Uterus (tissue), 4 donors: ENCODE results near the gene HTR1E. TPM values are rescaled to one million over a fixed set of nuclear protein-coding genes. Genes with fewer than 3 reads are reported as not detected.

Source experiments
- DNase-seq, 2 donors: peaks; one replicate each; pipeline ENCODE4 v3.0.0-alpha.2; 2019 to 2020
- H3K27ac ChIP-seq, 2 donors: fragments of 200-600 bp; sonication (generic); 1 replicate in 1 of 2; 2 replicates in 1 of 2; pipeline ENCODE4 v1.5.1; 2016 to 2018
- H3K27me3 ChIP-seq, 2 donors: fragments of 200-600 bp; sonication (generic); one replicate each; pipeline ENCODE4 v1.5.1; 2018 to 2019; ENCODE audit warnings: control low read depth in 1 of 2
- H3K36me3 ChIP-seq, 2 donors: fragments of 200-600 bp; sonication (generic); one replicate each; pipeline ENCODE4 v1.5.1; 2019; ENCODE audit warnings: control low read depth in 1 of 2
- H3K4me1 ChIP-seq, 2 donors: fragments of 200-600 bp; sonication (generic); one replicate each; pipeline ENCODE4 v1.5.1; 2018 to 2019; ENCODE audit warnings: control low read depth in 1 of 2
- H3K4me3 ChIP-seq, 2 donors: fragments of 200-600 bp; sonication (generic); 1 replicate in 1 of 2; 2 replicates in 1 of 2; pipeline ENCODE4 v1.5.1; 2018 to 2019; ENCODE audit warnings: mild to moderate bottlenecking in 1 of 2
- H3K9me3 ChIP-seq, 2 donors: fragments of 200-600 bp; sonication (generic); one replicate each; pipeline ENCODE4 v1.5.1; 2019; ENCODE audit warnings: control low read depth in 1 of 2
- POLR2A ChIP-seq, 2 donors: fragments of 450-650 bp; IDR thresholded peaks; one replicate each; pipeline ENCODE4 v1.6.1; 2016; ENCODE audit warnings: antibody characterized with exemption in 2 of 2, mild to moderate bottlenecking in 1 of 2, moderate library complexity in 1 of 2
- intact Hi-C: fragments of 100-400 bp; cut with DNase I; formaldehyde crosslinking; loops from one replicate; pipeline ENCODE4 v1.15.1; 2023; ENCODE audit warnings: low total_unique reads
- total RNA-seq, 4 donors: library from RNA; depleted of rRNA in 3 of 4; stranded (reverse); fragments of >200 nt in 3 of 4; gene quantifications; one replicate each; pipeline versions ENCODE4 v1.1.0 to v1.2.4, GENCODE V29; 2014 to 2023
- TF ChIP-seq, protein P1 (sequence below), 4 experiments: fragments of 200-600 bp in 2 of 4; fragments of 450-650 bp in 2 of 4; sonication (generic) in 2 of 4; IDR thresholded peaks; one replicate each; pipeline ENCODE4 v1.5.1; 2016 to 2019; ENCODE audit warnings: antibody characterized with exemption in 4 of 4, mild to moderate bottlenecking in 2 of 4, moderate library complexity in 1 of 4
- donor health status: DM: yes; HTN: yes; CAD: no.

The HTR1E gene
- total RNA-seq, 4 donors from 2014 or later, result 2.1 TPM; not detected in 3

DNA sequence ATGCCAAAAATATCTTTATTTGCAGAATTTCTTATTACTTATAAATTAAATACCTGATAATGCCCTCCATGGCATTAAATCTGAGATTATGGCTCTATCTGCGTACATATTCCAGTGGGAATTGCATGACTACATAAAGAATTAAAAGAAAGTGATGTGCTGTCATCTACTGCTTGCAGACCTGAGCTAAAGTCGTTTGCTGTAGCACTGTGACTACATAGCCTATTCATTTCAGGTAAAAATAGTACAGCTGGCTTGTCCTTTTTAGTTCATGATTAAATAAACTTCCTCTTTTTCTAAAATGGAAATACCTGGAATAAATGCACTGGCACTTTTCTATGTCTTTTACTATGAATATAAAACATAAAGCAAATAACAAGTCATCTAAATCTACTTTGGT, 79.4 kb downstream of the HTR1E start:
- no peak for DNase-seq
- intact Hi-C loops, result no loop called here
- Histone ChIP-seq H3K36me3 (no peaks in the 10 kb centered on the region), H3K4me3 (no peak overlapping the region), H3K9me3 (no peaks in the 10 kb centered on the region), H3K4me1 (no peaks in the 10 kb centered on the region), H3K27ac (no peak overlapping the region), H3K27me3 (no peaks in the 10 kb centered on the region)
- TF ChIP-seq, protein P1, sequence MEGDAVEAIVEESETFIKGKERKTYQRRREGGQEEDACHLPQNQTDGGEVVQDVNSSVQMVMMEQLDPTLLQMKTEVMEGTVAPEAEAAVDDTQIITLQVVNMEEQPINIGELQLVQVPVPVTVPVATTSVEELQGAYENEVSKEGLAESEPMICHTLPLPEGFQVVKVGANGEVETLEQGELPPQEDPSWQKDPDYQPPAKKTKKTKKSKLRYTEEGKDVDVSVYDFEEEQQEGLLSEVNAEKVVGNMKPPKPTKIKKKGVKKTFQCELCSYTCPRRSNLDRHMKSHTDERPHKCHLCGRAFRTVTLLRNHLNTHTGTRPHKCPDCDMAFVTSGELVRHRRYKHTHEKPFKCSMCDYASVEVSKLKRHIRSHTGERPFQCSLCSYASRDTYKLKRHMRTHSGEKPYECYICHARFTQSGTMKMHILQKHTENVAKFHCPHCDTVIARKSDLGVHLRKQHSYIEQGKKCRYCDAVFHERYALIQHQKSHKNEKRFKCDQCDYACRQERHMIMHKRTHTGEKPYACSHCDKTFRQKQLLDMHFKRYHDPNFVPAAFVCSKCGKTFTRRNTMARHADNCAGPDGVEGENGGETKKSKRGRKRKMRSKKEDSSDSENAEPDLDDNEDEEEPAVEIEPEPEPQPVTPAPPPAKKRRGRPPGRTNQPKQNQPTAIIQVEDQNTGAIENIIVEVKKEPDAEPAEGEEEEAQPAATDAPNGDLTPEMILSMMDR (IDR thresholded peaks at IDR 0.05), result no peak
- TF ChIP-seq POLR2A (IDR thresholded peaks at IDR 0.05), result no peak

DNA sequence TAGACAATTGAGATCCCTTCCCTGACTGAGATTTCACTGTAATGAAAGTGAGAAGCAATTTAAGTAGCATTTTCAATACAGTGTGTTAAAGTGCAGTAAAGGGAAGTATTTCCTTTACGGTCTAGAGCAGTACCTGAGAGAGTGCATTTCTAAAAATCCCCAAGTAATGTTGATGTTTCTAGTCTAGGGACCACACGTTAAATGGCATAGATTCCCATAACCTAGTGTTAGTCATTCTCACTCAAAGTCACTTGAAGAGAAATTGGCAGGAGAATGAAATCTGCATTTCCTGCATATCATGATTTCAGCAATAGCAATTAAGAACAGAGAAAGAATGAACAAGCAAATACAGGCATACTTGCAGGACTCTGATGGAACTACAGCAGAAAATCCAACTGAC, 89.7 kb downstream of the HTR1E start:
- H3K4me1 ChIP-seq, result no peaks in the 10 kb centered on the region
- no peaks in the 10 kb centered on the region for H3K9me3 ChIP-seq
- H3K36me3 ChIP-seq, result no peaks in the 10 kb centered on the region
- intact Hi-C loops, result no loop called here
- no peak for DNase-seq
- no peak overlapping the region for H3K4me3 ChIP-seq
- no peak overlapping the region for H3K27ac ChIP-seq
- H3K27me3 ChIP-seq, result no peaks in the 10 kb centered on the region
- TF ChIP-seq POLR2A (IDR thresholded peaks at IDR 0.05), result no peak
- TF ChIP-seq, protein P1 (IDR thresholded peaks at IDR 0.05), result no peak

DNA sequence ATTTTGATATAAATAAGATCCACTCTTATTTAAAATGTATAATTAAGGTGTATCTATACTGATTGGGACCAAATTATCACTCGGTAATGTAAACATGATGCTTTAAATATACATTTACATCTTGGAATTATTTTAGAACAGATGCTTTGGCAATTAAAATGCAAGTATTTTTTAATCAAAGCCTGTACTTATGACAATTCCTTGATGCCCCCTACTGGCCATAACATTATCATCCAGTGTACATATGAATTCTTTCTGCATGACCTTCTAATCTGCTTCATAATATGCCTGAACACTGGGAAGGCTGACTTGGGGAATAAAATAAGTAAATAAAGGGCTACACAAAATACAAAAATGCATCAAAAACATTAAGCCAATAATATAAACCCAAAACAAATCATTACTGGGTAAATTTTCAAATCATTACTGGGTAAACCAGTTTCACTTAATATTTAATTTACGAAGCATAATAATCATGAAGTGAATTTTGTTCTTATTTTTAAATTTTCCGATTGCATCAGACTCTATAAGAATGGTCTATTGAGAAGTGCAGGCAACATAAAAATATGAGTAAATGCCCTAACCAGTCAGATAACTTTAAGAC, 92.5 kb downstream of the HTR1E start:
- Histone ChIP-seq H3K9me3 (no peaks in the 10 kb centered on the region), H3K27me3 (no peaks in the 10 kb centered on the region), H3K4me1 (no peaks in the 10 kb centered on the region), H3K27ac (no peak overlapping the region), H3K4me3 (no peak overlapping the region), H3K36me3 (no peaks in the 10 kb centered on the region)
- TF ChIP-seq, protein P1 (IDR thresholded peaks at IDR 0.05), result peak; percentile 29 to 43 (median 34)
- no peak for TF ChIP-seq POLR2A (IDR thresholded peaks at IDR 0.05)
- DNase-seq, result no peak
- intact Hi-C loops, result no loop called here

DNA sequence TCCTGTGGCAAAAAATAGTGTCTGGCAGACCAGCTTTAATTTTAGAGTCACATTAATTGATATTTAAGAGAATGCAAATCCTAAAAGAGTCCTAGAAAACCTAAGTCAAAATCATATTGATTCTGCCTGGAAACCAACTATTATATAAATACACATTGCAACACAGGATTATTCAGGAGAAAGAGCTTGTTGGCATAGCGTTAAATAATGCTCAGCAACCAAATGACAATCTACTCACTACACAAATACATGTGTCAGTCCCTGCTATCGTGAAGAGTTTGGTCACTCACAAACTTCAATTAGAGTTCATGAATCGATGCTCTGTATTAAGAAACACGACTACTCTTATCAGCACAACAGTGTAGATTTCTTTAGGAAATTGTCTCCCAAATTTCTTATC, 103.4 kb downstream of the HTR1E start:
- no peak for TF ChIP-seq POLR2A (IDR thresholded peaks at IDR 0.05)
- TF ChIP-seq, protein P1 (IDR thresholded peaks at IDR 0.05), result no peak
- intact Hi-C loops, result no loop called here
- Histone ChIP-seq H3K27me3 (no peaks in the 10 kb centered on the region), H3K36me3 (no peaks in the 10 kb centered on the region), H3K27ac (no peak overlapping the region), H3K4me1 (no peaks in the 10 kb centered on the region), H3K4me3 (no peak overlapping the region), H3K9me3 (no peaks in the 10 kb centered on the region)
- no peak for DNase-seq

DNA sequence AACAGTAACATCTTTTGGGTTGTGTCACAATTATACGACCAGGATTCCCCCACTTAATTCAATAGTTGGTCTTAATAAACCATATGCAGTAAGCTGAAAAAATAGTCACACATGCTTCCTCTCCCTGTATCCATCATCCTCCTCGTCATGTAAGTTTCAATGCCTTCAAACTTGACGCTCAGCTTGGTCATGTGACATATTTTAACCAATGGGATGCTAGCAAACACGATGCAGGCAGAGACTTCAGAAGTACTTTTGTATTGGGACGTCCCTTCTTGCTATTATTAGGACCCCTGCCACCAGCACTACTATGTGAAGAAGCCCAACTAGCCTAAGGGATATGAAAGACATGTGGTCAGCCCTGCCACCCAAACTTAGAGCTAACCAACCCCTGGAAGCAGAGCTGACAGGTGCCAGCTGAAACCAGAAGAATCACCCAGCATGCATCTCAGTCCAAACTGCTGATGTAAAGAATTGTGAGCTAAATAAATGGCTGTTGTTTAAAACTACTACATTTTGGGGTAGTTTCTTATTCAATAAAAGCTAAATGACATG, 108.3 kb downstream of the HTR1E start:
- no peak overlapping the region for H3K4me3 ChIP-seq
- H3K36me3 ChIP-seq, result no peaks in the 10 kb centered on the region
- no peaks in the 10 kb centered on the region for H3K9me3 ChIP-seq
- DNase-seq, result no peak
- TF ChIP-seq POLR2A (IDR thresholded peaks at IDR 0.05), result no peak
- TF ChIP-seq, protein P1 (IDR thresholded peaks at IDR 0.05), result no peak
- no peak overlapping the region for H3K27ac ChIP-seq
- H3K4me1 ChIP-seq, result no peaks in the 10 kb centered on the region
- intact Hi-C loops, result no loop called here
- H3K27me3 ChIP-seq, result no peaks in the 10 kb centered on the region
